ENCODE data around the gene ANKRD31. TPM values are rescaled to one million over a fixed set of nuclear protein-coding genes. Genes with fewer than 3 reads are reported as not detected.

ANKRD31 gene
- total and polyA plus RNA-seq, 12 donors = under 0.01 to 0.18 (median 0.11) TPM; not detected in 3

GRCh38 chr5:75059912-75060545, 176.6 kb downstream of the ANKRD31 start:
- H3K4me3 ChIP-seq = no peak overlapping the region
- H3K9me3 ChIP-seq = no peaks in the 10 kb centered on the region
- TF ChIP-seq CTCF (IDR thresholded peaks at IDR 0.05) = no peak
- intact Hi-C loops (cut with DNase I) = loop anchor here in 2 of 10 donors (10.0 kb wide), 2 partner anchors 275 to 625 kb away; partner anchors contain the start of gene HMGCR (in 1 of the 2)
- H3K4me1 ChIP-seq = no peaks in the 10 kb centered on the region
- ATAC-seq = no peak
- no peak for DNase-seq
- WGBS, 2 donors = 86 to 87% methylated on average over 4 of the region's 4 CpGs
- peaks cover 0 to 6% (median 0%) of the 10 kb centered on the region in 7 donors for H3K27me3 ChIP-seq
- no peaks in the 10 kb centered on the region for H3K36me3 ChIP-seq
- H3K27ac ChIP-seq = no peak overlapping the region

- no peak overlapping the region for H3K4me3 ChIP-seq
- H3K9me3 ChIP-seq = no peaks in the 10 kb centered on the region
- 88 to 90% methylated on average over 3 of the region's 3 CpGs for WGBS, 2 donors
- no peak overlapping the region for H3K27ac ChIP-seq
- DNase-seq = no peak
- intact Hi-C loops (cut with DNase I) = loop anchor here in 2 of 10 donors (10.0 kb wide), 2 partner anchors 276 to 626 kb away; partner anchors contain the start of gene HMGCR (in 1 of the 2)
- peaks cover 0 to 16% (median 0%) of the 10 kb centered on the region in 7 donors for H3K27me3 ChIP-seq
- no peaks in the 10 kb centered on the region for H3K36me3 ChIP-seq
- peaks cover 0 to 10% (median 7%) of the 10 kb centered on the region in 9 donors for H3K4me1 ChIP-seq
- ATAC-seq = no peak
- TF ChIP-seq CTCF (IDR thresholded peaks at IDR 0.05) = no peak
Observed at GRCh38 chr5:75058986-75059535, 177.6 kb downstream of the ANKRD31 start.

- Histone ChIP-seq H3K36me3 (no peaks in the 10 kb centered on the region), H3K27ac (no peak overlapping the region), H3K4me3 (no peak overlapping the region), H3K4me1 (peaks cover 0 to 14% (median 8%) of the 10 kb centered on the region in 9 donors), H3K27me3 (peaks cover 0 to 31% (median 0%) of the 10 kb centered on the region in 7 donors), H3K9me3 (no peaks in the 10 kb centered on the region)
- TF ChIP-seq CTCF (IDR thresholded peaks at IDR 0.05) = no peak
- WGBS, 2 donors = 41 to 43% methylated on average over 2 of the region's 2 CpGs
- intact Hi-C loops (cut with DNase I) = loop anchor here in 2 of 10 donors (10.0 kb wide), 2 partner anchors 277 to 627 kb away; partner anchors contain the start of gene HMGCR (in 1 of the 2)
- ATAC-seq (no peak), DNase-seq (no peak)
Observed at GRCh38 chr5:75057561-75057960, 179.1 kb downstream of the ANKRD31 start.

DNA sequence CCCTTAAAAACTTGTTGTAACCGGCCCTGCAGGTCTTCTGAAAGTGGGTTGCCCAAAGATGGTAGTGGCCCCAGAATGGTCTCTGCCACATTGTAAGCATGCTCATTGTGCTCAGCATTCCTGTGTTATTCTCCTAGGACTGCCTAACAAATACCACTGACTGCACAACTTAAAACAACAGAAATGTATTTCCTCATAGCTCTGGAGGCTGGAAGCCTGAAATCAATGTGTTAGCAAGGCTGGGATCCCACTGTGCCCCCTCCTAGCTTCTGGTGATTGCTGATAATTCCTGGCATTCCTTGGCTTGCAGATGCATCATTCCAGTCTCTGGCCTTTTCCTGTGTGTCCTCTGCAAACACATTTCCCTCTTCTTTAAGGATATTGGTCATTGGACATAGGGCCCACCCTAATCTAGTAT, 180.9 kb downstream of the ANKRD31 start:
- H3K27ac ChIP-seq = no peak overlapping the region
- H3K27me3 ChIP-seq = peaks cover 0 to 49% (median 0%) of the 10 kb centered on the region in 7 donors
- no peaks in the 10 kb centered on the region for H3K36me3 ChIP-seq
- intact Hi-C loops (cut with DNase I) = loop anchor here in 2 of 10 donors (10.0 kb wide), 2 partner anchors 279 to 629 kb away; partner anchors contain the start of gene HMGCR (in 1 of the 2)
- no peak for TF ChIP-seq CTCF (IDR thresholded peaks at IDR 0.05)
- WGBS, 2 donors = 45 to 82% methylated on average over 1 of the region's 1 CpG
- no peak for ATAC-seq
- peaks cover 0 to 26% (median 19%) of the 10 kb centered on the region in 9 donors for H3K4me1 ChIP-seq
- H3K4me3 ChIP-seq = no peak overlapping the region
- DNase-seq = no peak
- H3K9me3 ChIP-seq = no peaks in the 10 kb centered on the region

Measured in heart right ventricle (tissue), 16 donors.